GM12878 (cell line): ENCODE results near the gene GALE. TPM values are rescaled to one million over a fixed set of nuclear protein-coding genes. Genes with fewer than 3 reads are reported as not detected.
A peak's percentile ranks its signal among the peaks of the same experiment; 100 is the strongest.
"Not testable (repeated sequence)": the region's sequence is repeated elsewhere in the genome, so short reads cannot be mapped to it uniquely, and the experiment has no call there.

Experiments
- ATAC-seq: fragments of 200-7000 bp; cut with Tn5 transposase; 3 replicates; pipeline ENCODE4 v1.9.1; 2020; ENCODE audit warnings: mild to moderate bottlenecking, moderate library complexity
- BruUV-seq: library from RNA; stranded (reverse); fragments of 400-500 nt; replicated peaks from 2 replicates; lab custom pipeline; 2021; lab: Mats Ljungman, UMichigan
- CTCF ChIA-PET: fragments of 300-600 bp; sonication (Branson Sonifier 250); formaldehyde crosslinking; extraction: SDS; loops from one replicate; lab custom pipeline; 2021; ENCODE audit warnings: inconsistent platforms; lab: Yijun Ruan, JAX
- POLR2A ChIA-PET: fragments of 350-600 bp; formaldehyde crosslinking; extraction: SDS; loops from one replicate; lab custom pipeline; 2021; ENCODE audit warnings: inconsistent platforms; lab: Charles Lee
- RAD21 ChIA-PET: fragments of 300-600 bp; sonication (Branson Sonifier 250); formaldehyde crosslinking; loops from one replicate; lab custom pipeline; 2023; ENCODE audit warnings: antibody characterized with exemption; ENCODE audit not compliant: unreplicated experiment; lab: Charles Lee
- SMC1A ChIA-PET: fragments of 300-600 bp; sonication (Branson Sonifier 250); formaldehyde crosslinking; loops from one replicate; lab custom pipeline; 2023; ENCODE audit not compliant: unreplicated experiment, uncharacterized antibody; lab: Charles Lee
- DNase-seq: peaks from one replicate; pipeline ENCODE4 v3.0.0-alpha.2; 2011; ENCODE audit warnings: low read depth, low spot score
- FAIRE-seq: peaks from 3 replicates; lab custom pipeline; 2011; peaks lifted over from hg19 to GRCh38; lab: Jason Lieb, UNC
- H2AFZ ChIP-seq: 2 replicates; pipeline ENCODE4 v1.6.0; 2011; ENCODE audit warnings: low read depth, low read length, control low read depth; ENCODE audit not compliant: control insufficient read depth
- H3K27ac ChIP-seq: 2 replicates; pipeline ENCODE4 v1.5.1; 2011; ENCODE audit warnings: control low read depth; ENCODE audit not compliant: control insufficient read depth, insufficient read depth
- H3K27me3 ChIP-seq, 2 experiments: replicated peaks in 1 of 2; 2 replicates each; pipeline versions ENCODE4 v1.6.0 to v1.6.1; 2011; ENCODE audit warnings: low read length in 1 of 2; ENCODE audit not compliant: control insufficient read depth in 2 of 2, insufficient read depth in 2 of 2
- H3K36me3 ChIP-seq, 2 experiments: 2 replicates each; pipeline ENCODE4 v1.5.1; 2011; ENCODE audit warnings: low read length in 1 of 2; ENCODE audit not compliant: control insufficient read depth in 2 of 2, insufficient read depth in 2 of 2
- H3K4me1 ChIP-seq: 2 replicates; pipeline ENCODE4 v1.6.1; 2011; ENCODE audit warnings: mild to moderate bottlenecking, low read length, moderate library complexity, mixed read lengths; ENCODE audit not compliant: control insufficient read depth, insufficient read depth
- H3K4me2 ChIP-seq: 2 replicates; pipeline ENCODE4 v1.6.0; 2011; ENCODE audit warnings: control low read depth; ENCODE audit not compliant: control insufficient read depth, insufficient read depth
- H3K4me3 ChIP-seq: fragments of 200-600 bp; sonication (generic); 2 replicates; pipeline ENCODE4 v1.5.1; 2016
- H3K79me2 ChIP-seq: 2 replicates; pipeline ENCODE4 v1.6.0; 2011; ENCODE audit warnings: low read length; ENCODE audit not compliant: control insufficient read depth, insufficient read depth
- H3K9ac ChIP-seq: 2 replicates; pipeline ENCODE4 v1.8.0; 2011; ENCODE audit warnings: low read length, control low read depth, mixed read lengths; ENCODE audit not compliant: control insufficient read depth, insufficient read depth
- H3K9me3 ChIP-seq: replicated peaks from 3 replicates; pipeline ENCODE4 v1.5.1; 2011; ENCODE audit warnings: mild to moderate bottlenecking, low read length; ENCODE audit not compliant: control insufficient read depth, insufficient read depth
- H4K20me1 ChIP-seq: 2 replicates; pipeline ENCODE4 v1.6.0; 2011; ENCODE audit not compliant: control insufficient read depth, insufficient read depth
- CBFB ChIP-seq: IDR thresholded peaks from 2 replicates; pipeline ENCODE4 v1.6.1; 2016; ENCODE audit warnings: antibody characterized with exemption, low read depth
- WGBS: methylation state at CpG from one replicate; pipeline ENCODE4 v1.1.6; 2016; ENCODE audit warnings: low lambda C conversion rate; ENCODE audit not compliant: insufficient replicate concordance, insufficient coverage; ENCODE audit errors: missing lambda C conversion rate; 5-methylcytosine and 5-hydroxymethylcytosine counted together
- in situ Hi-C: fragments of 300-500 bp; cut with MboI; formaldehyde crosslinking; loops from 9 replicates; pipeline ENCODE4 v1.14.3; 2018; ENCODE audit warnings: mixed read lengths
- intact Hi-C: fragments of 100-400 bp; cut with micrococcal nuclease; formaldehyde crosslinking; loops from one replicate; pipeline ENCODE4 v1.14.2; 2022; ENCODE audit not compliant: unreplicated experiment
- polyA plus RNA-seq, 11 experiments: library from polyadenylated mRNA; depleted of rRNA in 4 of 11; unstranded in 6 of 11; stranded (reverse) in 5 of 11; fragments of >200 nt; fragmentation: Nextera tagmentation in 4 of 11; fragmentation: Illumina TruSeq in 1 of 11; extraction: Ambion mirVana in 4 of 11; extraction: Trizol in 1 of 11; gene quantifications; 1 replicate in 1 of 11; 2 replicates in 10 of 11; pipeline versions ENCODE4 v1.2.1 to v1.2.3, GENCODE V29; 2011 to 2016; ENCODE audit warnings: inconsistent platforms in 2 of 11, missing spikeins in 2 of 11, low read depth in 1 of 11
- total RNA-seq, 4 experiments: library from RNA; depleted of rRNA in 3 of 4; stranded (reverse); fragments of >200 nt in 3 of 4; fragmentation: Illumina TruSeq in 1 of 4; extraction: Trizol in 1 of 4; gene quantifications; 2 replicates each; pipeline versions ENCODE4 v1.2.1 to v1.2.3, GENCODE V29; 2013 to 2021

The GALE gene
- total and polyA plus RNA-seq, 10 of the 15 experiments (the other 5 are each of a cell fraction or from before 2014, with no cell fraction given), result 4.2 to 93.7 (median 40.4) TPM

DNA sequence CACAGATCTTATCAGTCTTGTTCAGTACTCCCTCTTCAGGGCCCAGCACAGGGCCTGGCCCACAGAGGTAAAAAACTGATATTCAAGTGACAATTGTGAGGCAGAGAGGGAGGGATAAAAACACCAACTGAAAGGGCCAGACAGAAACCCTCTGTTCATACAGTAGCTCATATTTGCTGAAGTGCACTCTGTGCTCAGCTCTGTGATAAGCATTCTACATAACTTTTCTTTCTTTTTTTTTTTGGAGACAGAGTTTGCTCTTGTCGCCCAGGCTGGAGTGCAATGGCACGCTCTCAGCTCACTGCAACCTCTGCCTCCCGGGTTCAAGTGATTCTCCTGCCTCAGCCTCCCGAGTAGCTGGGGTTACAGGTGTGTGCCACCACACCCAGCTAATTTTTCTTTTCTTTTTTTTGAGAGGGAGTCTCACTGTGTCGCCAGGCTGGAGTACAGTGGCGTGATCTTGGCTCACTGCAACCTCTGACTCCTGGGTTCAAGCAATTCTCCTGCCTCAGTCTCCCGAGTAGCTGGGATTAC is 2.3 kb upstream of the GALE start:
- H3K27me3 ChIP-seq, H4K20me1 ChIP-seq, H3K9ac ChIP-seq, H3K27ac ChIP-seq, BruUV-seq, H2AFZ ChIP-seq, H3K36me3 ChIP-seq, H3K4me3 ChIP-seq, H3K9me3 ChIP-seq, ATAC-seq, intact Hi-C loops, FAIRE-seq, H3K79me2 ChIP-seq, H3K4me2 ChIP-seq, DNase-seq: not testable (repeated sequence)
- ChIA-PET RAD21 (interaction anchor here (1.0 to 3.3 kb wide), 4 partner anchors 8 to 113 kb away, joined by 3 to 15 read pairs (median 4); no protein-coding TSS in a partner anchor), SMC1A (interaction anchor here (1.9 to 3.5 kb wide), 4 partner anchors 26 to 113 kb away, joined by 6 to 16 read pairs (median 10); partner anchors contain the start of gene PITHD1), CTCF (interaction anchor here (0.9 to 7.5 kb wide), 6 partner anchors 8 to 114 kb away, joined by 3 to 63 read pairs (median 7); partner anchors contain the start of genes CNR2 and HMGCL), POLR2A (interaction anchor here (0.9 to 1.2 kb wide), 2 partner anchors 25 to 114 kb away, joined by 3 to 4 read pairs; partner anchors contain the start of gene PITHD1)
- in situ Hi-C loops, result loop anchor here (10.0 kb wide), 1 partner anchor 62 kb away; the partner anchor contains the start of gene FUCA1
- H3K4me1 ChIP-seq, result peaks cover 15% of the 10 kb centered on the region
- WGBS, result 86% methylated on average over 6 of the region's 7 CpGs

DNA sequence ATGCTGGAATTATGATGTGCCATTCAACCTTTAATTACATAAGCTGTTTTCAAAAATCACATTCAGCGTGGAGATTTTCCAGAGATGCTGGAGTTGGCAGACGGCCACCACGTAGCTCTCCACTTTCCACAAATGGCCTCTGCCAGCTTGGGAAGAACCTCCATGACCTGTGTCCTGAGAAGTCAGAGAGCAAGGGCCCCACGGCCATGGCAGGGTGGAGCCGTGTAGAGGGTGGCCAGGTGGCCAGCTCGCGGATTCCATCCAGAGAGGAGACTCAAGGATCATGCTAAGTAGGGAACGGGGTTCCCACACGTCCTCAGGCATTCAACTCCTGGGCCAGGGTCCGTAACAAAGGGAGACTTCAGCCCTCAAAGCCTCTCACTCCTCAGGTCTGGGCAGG is 1.3 kb upstream of the GALE start:
- Histone ChIP-seq H4K20me1 (no peaks in the 10 kb centered on the region), H3K4me3 (0 out of 2 replicates have a peak overlapping the region, but pooled peaks have one; percentile 71), H3K27ac (no peak overlapping the region), H2AFZ (no peak overlapping the region), H3K4me2 (no peak overlapping the region), H3K79me2 (peaks cover 10% of the 10 kb centered on the region), H3K9me3 (no peaks in the 10 kb centered on the region), H3K36me3 (peaks cover 3 to 4% of the 10 kb centered on the region in 2 experiments; a peak in 3 of 4 replicates), H3K4me1 (peaks cover 9% of the 10 kb centered on the region), H3K9ac (no peak overlapping the region), H3K27me3 (no peaks in the 10 kb centered on the region)
- 78% methylated on average over 10 of the region's 10 CpGs for WGBS
- ChIA-PET POLR2A (interaction anchor here (0.5 to 3.0 kb wide), 6 partner anchors 10 to 343 kb away, joined by 3 to 19 read pairs (median 4); partner anchors contain the start of genes HMGCL and PITHD1), CTCF (interaction anchor here (0.8 to 7.5 kb wide), 9 partner anchors 9 to 115 kb away, joined by 3 to 63 read pairs (median 6); partner anchors contain the start of genes CNR2, HMGCL and LYPLA2), SMC1A (interaction anchor here (1.3 to 3.5 kb wide), 6 partner anchors 8 to 114 kb away, joined by 4 to 16 read pairs (median 8); partner anchors contain the start of gene PITHD1), RAD21 (interaction anchor here (1.7 to 3.3 kb wide), 4 partner anchors 22 to 114 kb away, joined by 6 to 15 read pairs (median 8); partner anchors contain the start of gene PITHD1)
- intact Hi-C loops, result no loop called here
- FAIRE-seq (no peak), DNase-seq (no peak), ATAC-seq (no peak)
- no TSS peak for BruUV-seq
- TF ChIP-seq CBFB, result no peak
- in situ Hi-C loops, result loop anchor here (10.0 kb wide), 1 partner anchor 63 kb away; the partner anchor contains the start of gene FUCA1
